ENCODE measurements around the gene TRAF2. TPM values are rescaled to one million over a fixed set of nuclear protein-coding genes. Genes with fewer than 3 reads are reported as not detected.
A peak's percentile ranks its signal among the peaks of the same experiment; 100 is the strongest.
"Not testable (repeated sequence)": the region's sequence is repeated elsewhere in the genome, so short reads cannot be mapped to it uniquely, and the experiment has no call there.

Gene TRAF2
- total RNA-seq, 1 donor from 2014 or later, result 67.4 TPM

GRCh38 chr9:136867480-136867879 is 18.8 kb upstream of the TRAF2 start:
- H3K27ac Mint-ChIP-seq, result peak overlapping the region; percentile 55
- peaks cover 10% of the 10 kb centered on the region for H3K4me1 Mint-ChIP-seq (ENCODE audit: low read depth)
- peak overlapping the region; percentile 74 for H3K4me3 Mint-ChIP-seq
- H3K36me3 Mint-ChIP-seq (ENCODE audit: low read depth), result peaks cover 13% of the 10 kb centered on the region
- no peaks in the 10 kb centered on the region for H3K9me3 Mint-ChIP-seq
- intact Hi-C loops (cut with micrococcal nuclease), result no loop called here
- no peak for DNase-seq (ENCODE audit: low spot score)
- H3K27me3 Mint-ChIP-seq (ENCODE audit: insufficient read depth), result no peaks in the 10 kb centered on the region

DNA sequence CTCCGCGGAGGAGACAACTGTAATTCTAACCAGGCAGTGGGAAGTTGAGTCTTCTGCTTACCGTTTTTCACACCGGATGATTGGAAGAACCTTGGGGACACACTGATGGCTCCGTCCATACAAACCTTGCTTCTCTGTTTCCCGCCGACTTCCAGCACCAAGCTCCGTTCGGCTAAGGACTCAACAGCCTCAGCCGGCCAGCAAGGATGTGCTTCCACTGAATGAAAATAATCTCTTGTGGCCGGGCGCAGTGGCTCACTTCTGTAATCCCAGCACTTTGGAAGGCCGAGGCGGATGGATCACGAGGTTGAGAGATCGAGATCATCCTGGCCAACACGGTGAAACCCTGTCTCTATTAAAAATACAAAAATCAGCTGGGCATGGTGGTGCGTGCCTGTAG is 18.4 kb upstream of the TRAF2 start:
- peaks cover 10% of the 10 kb centered on the region for H3K4me1 Mint-ChIP-seq (ENCODE audit: low read depth)
- peaks cover 13% of the 10 kb centered on the region for H3K36me3 Mint-ChIP-seq (ENCODE audit: low read depth)
- peak overlapping the region; percentile 74 for H3K4me3 Mint-ChIP-seq
- H3K9me3 Mint-ChIP-seq, result no peaks in the 10 kb centered on the region
- H3K27me3 Mint-ChIP-seq (ENCODE audit: insufficient read depth), result no peaks in the 10 kb centered on the region
- no peak for DNase-seq (ENCODE audit: low spot score)
- intact Hi-C loops (cut with micrococcal nuclease), result no loop called here
- peak overlapping the region; percentile 55 for H3K27ac Mint-ChIP-seq

DNA sequence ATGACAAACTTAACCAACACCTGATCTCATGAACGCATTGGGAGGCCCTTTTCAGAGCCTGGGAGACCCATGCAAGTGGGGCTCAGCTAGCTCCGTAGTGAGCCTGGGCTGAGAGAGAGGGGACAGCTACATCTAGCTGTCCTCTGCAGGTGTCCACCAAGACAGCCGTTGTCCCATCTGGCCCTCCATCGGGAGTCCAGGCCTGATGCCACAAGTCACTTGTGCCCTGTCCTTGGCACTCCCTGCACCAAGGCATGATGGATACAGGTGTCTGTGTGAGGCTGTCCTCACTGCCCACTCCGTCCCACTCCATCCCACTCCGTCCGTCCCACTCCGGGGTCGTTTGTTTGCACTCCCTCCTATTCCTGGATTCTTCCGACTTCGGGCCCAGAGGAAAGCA is 17.7 kb upstream of the TRAF2 start:
- peak overlapping the region; percentile 67 for H3K4me3 Mint-ChIP-seq
- no peak for DNase-seq (ENCODE audit: low spot score)
- intact Hi-C loops (cut with micrococcal nuclease), result no loop called here
- no peak overlapping the region for H3K27ac Mint-ChIP-seq
- peaks cover 10% of the 10 kb centered on the region for H3K36me3 Mint-ChIP-seq (ENCODE audit: low read depth)
- H3K4me1 Mint-ChIP-seq (ENCODE audit: low read depth), result peaks cover 8% of the 10 kb centered on the region
- H3K9me3 Mint-ChIP-seq, result no peaks in the 10 kb centered on the region
- H3K27me3 Mint-ChIP-seq (ENCODE audit: insufficient read depth), result no peaks in the 10 kb centered on the region

DNA sequence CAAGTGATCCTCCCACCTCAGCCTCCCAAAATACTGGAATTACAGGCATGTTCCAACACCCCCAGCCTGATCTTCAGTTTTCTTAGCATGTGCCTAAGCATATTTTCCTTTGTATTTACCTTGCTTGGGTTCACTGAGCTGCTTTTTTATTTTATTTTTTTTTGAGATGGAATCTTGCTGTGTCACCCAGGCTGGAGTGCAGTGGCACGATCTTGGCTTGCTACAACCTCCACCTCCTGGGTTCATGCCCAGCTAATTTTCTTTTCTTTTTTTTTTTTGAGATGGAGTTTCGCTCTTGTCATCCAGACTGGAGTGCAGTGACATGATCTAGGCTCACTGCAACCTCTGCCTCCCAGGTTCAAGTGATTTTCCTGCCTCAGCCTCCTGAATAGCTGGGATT is 16.7 kb upstream of the TRAF2 start:
- H3K4me1 Mint-ChIP-seq (ENCODE audit: low read depth); H3K4me3 Mint-ChIP-seq; H3K36me3 Mint-ChIP-seq (ENCODE audit: low read depth); intact Hi-C loops (cut with micrococcal nuclease); H3K27me3 Mint-ChIP-seq (ENCODE audit: insufficient read depth); H3K27ac Mint-ChIP-seq; H3K9me3 Mint-ChIP-seq; DNase-seq (ENCODE audit: low spot score): not testable (repeated sequence)

DNA sequence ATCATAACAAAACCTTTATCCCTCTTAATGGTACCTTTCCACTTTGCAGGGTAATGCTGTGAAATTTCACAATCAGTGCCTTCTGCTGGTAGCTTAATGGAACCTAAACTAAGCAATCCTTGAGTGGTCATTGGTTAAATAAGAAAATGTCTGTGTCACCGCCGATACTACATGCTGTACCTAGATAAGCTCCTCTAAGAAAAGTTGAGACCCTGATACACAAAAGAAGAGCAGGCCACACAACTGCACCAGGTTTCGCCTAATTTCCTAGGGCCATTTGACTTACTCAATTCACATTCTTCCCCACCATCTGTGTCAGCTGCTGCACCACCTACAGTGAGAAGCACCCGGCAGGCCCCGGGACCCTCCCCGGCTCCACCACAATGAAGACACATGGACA is 11.2 kb upstream of the TRAF2 start:
- no peak for DNase-seq (ENCODE audit: low spot score)
- H3K4me1 Mint-ChIP-seq (ENCODE audit: low read depth), result peaks cover 8% of the 10 kb centered on the region
- no peak overlapping the region for H3K27ac Mint-ChIP-seq
- H3K9me3 Mint-ChIP-seq, result no peaks in the 10 kb centered on the region
- intact Hi-C loops (cut with micrococcal nuclease), result no loop called here
- peaks cover 2% of the 10 kb centered on the region for H3K36me3 Mint-ChIP-seq (ENCODE audit: low read depth)
- H3K4me3 Mint-ChIP-seq, result no peak overlapping the region
- no peaks in the 10 kb centered on the region for H3K27me3 Mint-ChIP-seq (ENCODE audit: insufficient read depth)

DNA sequence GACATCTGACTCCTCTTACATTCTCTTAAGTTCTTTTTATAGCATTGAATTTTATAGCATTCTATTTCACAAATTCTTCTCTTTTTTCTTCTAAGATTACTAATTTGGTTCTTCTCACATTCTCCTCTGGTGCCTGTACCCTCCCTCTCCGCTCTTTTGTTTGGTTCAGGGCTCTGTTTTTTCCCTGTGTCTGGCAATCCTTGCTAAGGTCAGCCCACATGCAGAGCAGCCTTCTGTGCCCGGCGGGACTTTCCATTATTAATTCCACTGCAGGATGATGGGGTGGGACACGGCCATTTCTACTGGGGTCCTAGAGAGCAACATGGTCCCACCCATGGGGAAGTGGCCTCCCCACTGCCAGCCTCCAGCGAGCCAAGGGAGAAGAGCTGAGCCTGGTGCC is 9.8 kb upstream of the TRAF2 start:
- no peak overlapping the region for H3K4me3 Mint-ChIP-seq
- H3K27me3 Mint-ChIP-seq (ENCODE audit: insufficient read depth), result no peaks in the 10 kb centered on the region
- no peaks in the 10 kb centered on the region for H3K9me3 Mint-ChIP-seq
- H3K27ac Mint-ChIP-seq, result no peak overlapping the region
- H3K4me1 Mint-ChIP-seq (ENCODE audit: low read depth), result peaks cover 17% of the 10 kb centered on the region
- H3K36me3 Mint-ChIP-seq (ENCODE audit: low read depth), result peaks cover 2% of the 10 kb centered on the region
- DNase-seq (ENCODE audit: low spot score), result no peak
- intact Hi-C loops (cut with micrococcal nuclease), result no loop called here

- DNase-seq (ENCODE audit: low spot score), result no peak
- no peaks in the 10 kb centered on the region for H3K27me3 Mint-ChIP-seq (ENCODE audit: insufficient read depth)
- peak overlapping the region; percentile 15 for H3K4me3 Mint-ChIP-seq
- peaks cover 4% of the 10 kb centered on the region for H3K36me3 Mint-ChIP-seq (ENCODE audit: low read depth)
- intact Hi-C loops (cut with micrococcal nuclease), result loop anchor here (5.0 kb wide), 1 partner anchor 343 kb away; no protein-coding TSS in a partner anchor
- no peaks in the 10 kb centered on the region for H3K9me3 Mint-ChIP-seq
- H3K27ac Mint-ChIP-seq, result peak overlapping the region; percentile 91
- peaks cover 44% of the 10 kb centered on the region for H3K4me1 Mint-ChIP-seq (ENCODE audit: low read depth)
These were observed 5.7 kb upstream of the TRAF2 start for GRCh38 chr9:136880651-136881050.

GRCh38 chr9:136881691-136882108 is 4.6 kb upstream of the TRAF2 start:
- H3K27me3 Mint-ChIP-seq (ENCODE audit: insufficient read depth), result no peaks in the 10 kb centered on the region
- H3K9me3 Mint-ChIP-seq, result no peaks in the 10 kb centered on the region
- H3K4me1 Mint-ChIP-seq (ENCODE audit: low read depth), result peaks cover 37% of the 10 kb centered on the region
- intact Hi-C loops (cut with micrococcal nuclease), result loop anchor here (1.0 to 5.0 kb wide), 5 partner anchors 15 to 344 kb away; partner anchors contain the start of genes EDF1, FBXW5 and PHPT1
- H3K36me3 Mint-ChIP-seq (ENCODE audit: low read depth), result peaks cover 3% of the 10 kb centered on the region
- DNase-seq (ENCODE audit: low spot score), result peak; percentile 71
- peak overlapping the region; percentile 91 for H3K27ac Mint-ChIP-seq
- H3K4me3 Mint-ChIP-seq, result peak overlapping the region; percentile 77

GRCh38 chr9:136882109-136882946 is 4.0 kb upstream of the TRAF2 start:
- peak; percentile 88 for DNase-seq (ENCODE audit: low spot score)
- H3K9me3 Mint-ChIP-seq, result no peaks in the 10 kb centered on the region
- no peaks in the 10 kb centered on the region for H3K27me3 Mint-ChIP-seq (ENCODE audit: insufficient read depth)
- peak overlapping the region; percentile 91 for H3K27ac Mint-ChIP-seq
- H3K4me3 Mint-ChIP-seq, result peak overlapping the region; percentile 77
- H3K4me1 Mint-ChIP-seq (ENCODE audit: low read depth), result peaks cover 40% of the 10 kb centered on the region
- intact Hi-C loops (cut with micrococcal nuclease), result loop anchor here (1.0 to 5.0 kb wide), 5 partner anchors 16 to 345 kb away; partner anchors contain the start of genes EDF1, FBXW5 and PHPT1
- H3K36me3 Mint-ChIP-seq (ENCODE audit: low read depth), result peaks cover 5% of the 10 kb centered on the region

DNA sequence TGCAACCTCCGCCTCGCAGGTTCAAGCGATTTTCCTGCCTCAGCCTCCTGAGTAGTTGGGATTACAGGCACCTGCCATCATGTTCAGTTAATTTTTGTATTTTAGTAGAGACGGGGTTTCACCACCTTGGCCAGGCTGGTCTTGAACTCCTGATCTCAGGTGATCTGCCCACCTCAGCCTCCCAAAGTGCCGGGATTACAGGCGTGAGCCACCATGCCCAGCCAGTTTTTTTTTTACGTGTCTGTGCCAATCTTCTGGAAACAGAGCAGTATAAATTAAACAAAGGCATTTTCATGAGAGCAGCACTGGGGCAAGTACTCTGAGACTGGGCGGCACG is 3.4 kb upstream of the TRAF2 start:
- Mint-ChIP-seq H3K27ac (peak overlapping the region; percentile 91), H3K4me3 (peak overlapping the region; percentile 77), H3K4me1 (ENCODE audit: low read depth) (peaks cover 44% of the 10 kb centered on the region)
- H3K9me3 Mint-ChIP-seq; DNase-seq (ENCODE audit: low spot score); H3K27me3 Mint-ChIP-seq (ENCODE audit: insufficient read depth); H3K36me3 Mint-ChIP-seq (ENCODE audit: low read depth): not testable (repeated sequence)
- intact Hi-C loops (cut with micrococcal nuclease), result loop anchor here (1.0 to 5.0 kb wide), 5 partner anchors 17 to 346 kb away; partner anchors contain the start of genes EDF1, FBXW5 and PHPT1

- not testable (repeated sequence) for H3K36me3 Mint-ChIP-seq (ENCODE audit: low read depth); H3K9me3 Mint-ChIP-seq; H3K27me3 Mint-ChIP-seq (ENCODE audit: insufficient read depth); DNase-seq (ENCODE audit: low spot score)
- intact Hi-C loops (cut with micrococcal nuclease), result loop anchor here (5.0 kb wide), 1 partner anchor 346 kb away; no protein-coding TSS in a partner anchor
- Mint-ChIP-seq H3K4me1 (ENCODE audit: low read depth) (peaks cover 51% of the 10 kb centered on the region), H3K27ac (peak overlapping the region; percentile 91), H3K4me3 (peak overlapping the region; percentile 77)
These were observed 2.6 kb upstream of the TRAF2 start for GRCh38 chr9:136883670-136884069.

DNA sequence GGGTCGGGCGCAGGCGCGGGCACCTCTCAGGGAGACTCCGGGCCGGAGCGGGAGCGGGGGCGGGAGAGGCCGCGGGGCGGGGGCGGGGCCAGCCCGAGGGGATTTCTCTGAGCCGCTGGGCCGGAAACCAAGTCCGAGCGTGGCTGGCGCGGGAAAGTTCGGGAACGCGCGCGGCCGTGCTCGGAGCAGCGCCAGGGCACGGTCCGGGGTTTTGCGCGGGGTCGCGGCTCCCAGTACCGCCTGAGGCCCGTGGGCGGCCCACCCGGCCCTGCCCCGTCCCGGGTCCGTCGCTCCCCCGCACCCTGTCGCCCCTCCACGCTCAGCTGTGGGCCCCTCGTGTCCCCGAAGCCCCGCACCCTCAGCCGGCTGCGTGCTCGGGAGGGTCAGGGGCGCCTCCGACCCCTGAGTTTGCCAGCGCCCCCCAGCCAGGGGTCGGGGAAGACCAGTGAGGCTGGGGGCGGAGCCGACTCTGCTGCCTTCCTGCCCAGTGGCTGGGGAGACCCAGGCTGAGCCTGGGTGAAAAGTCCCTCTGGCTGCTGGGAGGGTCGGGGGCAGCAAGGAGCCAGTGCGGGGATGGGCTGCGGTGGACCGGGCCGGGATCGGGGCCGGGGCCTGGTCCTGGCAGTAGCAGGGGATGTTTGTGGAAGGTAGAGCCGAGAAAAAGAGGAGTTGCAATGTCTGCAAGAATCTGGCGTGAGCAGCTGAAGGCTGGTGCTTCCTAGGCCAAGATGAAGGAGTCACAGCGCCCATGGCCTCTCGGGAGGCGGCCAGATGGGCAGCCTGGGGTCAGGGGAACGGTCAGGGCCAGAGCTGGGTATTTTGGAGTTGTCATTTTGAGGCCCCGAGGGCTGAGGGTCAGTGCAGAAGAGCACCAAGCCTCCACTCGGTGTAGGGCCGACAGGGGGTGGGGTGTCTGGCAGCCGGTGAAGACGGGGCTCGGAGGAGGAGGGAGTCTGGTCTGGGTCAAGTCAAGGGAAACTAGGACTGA is 588 bp downstream of the TRAF2 start:
- Mint-ChIP-seq H3K27ac (peak overlapping the region; percentile 93), H3K27me3 (ENCODE audit: insufficient read depth) (no peaks in the 10 kb centered on the region), H3K9me3 (no peaks in the 10 kb centered on the region), H3K4me3 (peak overlapping the region; percentile 98), H3K36me3 (ENCODE audit: low read depth) (peaks cover 17% of the 10 kb centered on the region), H3K4me1 (ENCODE audit: low read depth) (peaks cover 36% of the 10 kb centered on the region)
- peak; percentile 32 for DNase-seq (ENCODE audit: low spot score)
- intact Hi-C loops (cut with micrococcal nuclease), result loop anchor here (1.0 to 5.0 kb wide), 7 partner anchors 15 to 354 kb away; partner anchors contain the start of genes EDF1, MAN1B1, PAXX and PHPT1

Data from activated T-helper 1 cell treated with anti-CD3 and anti-CD28 coated beads, Interleukin-12 subunit alpha, Interleukin-12 subunit beta, Interleukin-2, Interleukin-4 antibody, amounts not matched to agents 30 ng/mL and 10 ng/mL and 1 ng/mL, durations not matched to agents 14 hours and 24 hours and 36 hours (primary cell).